SK-N-SH (cell line): ENCODE data around the gene DYRK1A. TPM values are rescaled to one million over a fixed set of nuclear protein-coding genes. Genes with fewer than 3 reads are reported as not detected.
A peak's percentile ranks its signal among the peaks of the same experiment; 100 is the strongest.

ENCODE experiments used
- CTCF ChIA-PET: fragments of 300-600, 350-600 bp; formaldehyde crosslinking; extraction: SDS; loops from one replicate; lab custom pipeline; 2021; lab: Yijun Ruan, JAX
- POLR2A ChIA-PET: fragments of 350-600 bp; sonication (Branson Sonifier 250); formaldehyde crosslinking; extraction: SDS; loops from one replicate; lab custom pipeline; 2020; ENCODE audit warnings: antibody characterized with exemption, inconsistent platforms; lab: Yijun Ruan, JAX
- DNase-seq: peaks from one replicate; pipeline ENCODE4 v3.0.0; 2012
- H2AFZ ChIP-seq: fragments of 200-600 bp; sonication (generic); 2 replicates; pipeline ENCODE4 v1.8.1; 2016; ENCODE audit warnings: antibody characterized with exemption, mild to moderate bottlenecking, low read depth
- H3F3A ChIP-seq: fragments of 200-600 bp; sonication (generic); replicated peaks from 2 replicates; pipeline ENCODE3; 2016; ENCODE audit warnings: antibody characterized with exemption, mild to moderate bottlenecking; ENCODE audit not compliant: insufficient read depth
- H3K27ac ChIP-seq, 2 experiments: fragments of 200-500 bp in 1 of 2; fragments of 200-600 bp in 1 of 2; sonication (Bioruptor generic) in 1 of 2; sonication (generic), shearing (Covaris generic) in 1 of 2; 2 replicates each; pipeline versions ENCODE4 v1.5.1 to v1.6.1; 2014 to 2016; ENCODE audit warnings: low read depth in 2 of 2, inconsistent platforms in 1 of 2, low read length in 1 of 2, mild to moderate bottlenecking in 1 of 2, mixed read lengths in 1 of 2
- H3K27me3 ChIP-seq: fragments of 200-600 bp; sonication (generic), shearing (Covaris generic); 2 replicates; pipeline ENCODE4 v1.6.1; 2016; ENCODE audit warnings: mixed run types; ENCODE audit not compliant: insufficient read depth
- H3K36me3 ChIP-seq, 2 experiments: fragments of 200-500 bp in 1 of 2; fragments of 200-600 bp in 1 of 2; sonication (Bioruptor generic) in 1 of 2; sonication (generic) in 1 of 2; replicated peaks in 1 of 2; 2 replicates each; pipeline versions ENCODE3 to v1.5.1; 2014 to 2016; ENCODE audit warnings: low read length in 1 of 2, mild to moderate bottlenecking in 1 of 2; ENCODE audit not compliant: insufficient read depth in 2 of 2, control insufficient read depth in 1 of 2
- H3K4me1 ChIP-seq, 2 experiments: fragments of 200-500 bp in 1 of 2; fragments of 200-600 bp in 1 of 2; sonication (Bioruptor generic) in 1 of 2; sonication (generic), shearing (Covaris generic) in 1 of 2; 2 replicates each; pipeline versions ENCODE4 v1.5.1 to v1.6.1; 2014 to 2016; ENCODE audit warnings: low read depth in 1 of 2, low read length in 1 of 2, mixed run types in 1 of 2; ENCODE audit not compliant: insufficient read depth in 2 of 2, control insufficient read depth in 1 of 2
- H3K4me2 ChIP-seq: fragments of 200-600 bp; sonication (generic), shearing (Covaris generic); 2 replicates; pipeline ENCODE4 v1.6.1; 2017; ENCODE audit warnings: mixed run types
- H3K4me3 ChIP-seq, 2 experiments: fragments of 200-500 bp in 1 of 2; fragments of 200-600 bp in 1 of 2; sonication (Bioruptor generic) in 1 of 2; sonication (generic), shearing (Covaris generic) in 1 of 2; 2 replicates each; pipeline versions ENCODE4 v1.5.1 to v1.8.1; 2014 to 2016; ENCODE audit warnings: low read depth in 2 of 2, inconsistent platforms in 1 of 2, low read length in 1 of 2, mild to moderate bottlenecking in 1 of 2, mixed read lengths in 1 of 2, moderate library complexity in 1 of 2
- H3K79me2 ChIP-seq: fragments of 200-600 bp; sonication (generic); 2 replicates; pipeline ENCODE4 v1.8.1; 2017; ENCODE audit warnings: mild to moderate bottlenecking; ENCODE audit not compliant: insufficient read depth
- H3K9ac ChIP-seq: fragments of 200-600 bp; sonication (generic); 2 replicates; pipeline ENCODE4 v1.6.1; 2017; ENCODE audit warnings: mixed run types
- H3K9me2 ChIP-seq: fragments of 200-600 bp; sonication (generic); 2 replicates; pipeline ENCODE4 v1.6.1; 2017; ENCODE audit warnings: mixed run types
- H3K9me3 ChIP-seq: fragments of 200-600 bp; sonication (generic); 2 replicates; pipeline ENCODE4 v1.6.1; 2017; ENCODE audit warnings: mixed run types, mild to moderate bottlenecking, moderate library complexity
- H4K20me1 ChIP-seq: fragments of 200-600 bp; sonication (generic); 2 replicates; pipeline ENCODE4 v1.6.1; 2017; ENCODE audit warnings: mild to moderate bottlenecking, mixed run types; ENCODE audit not compliant: insufficient read depth
- CHD2 ChIP-seq: fragments of 150-350 bp; IDR thresholded peaks from 2 replicates; pipeline ENCODE4 v1.6.1; 2018; ENCODE audit warnings: low read length; ENCODE audit not compliant: partially characterized antibody
- EP300 ChIP-seq, 2 experiments: IDR thresholded peaks; 2 replicates each; pipeline versions ENCODE4 v1.4.0 to v1.6.1; 2012; ENCODE audit warnings: borderline replicate concordance in 1 of 2, low read depth in 1 of 2, low read length in 1 of 2
- EZH2phosphoT487 ChIP-seq: fragments of 200-600 bp; sonication (generic); IDR thresholded peaks from 2 replicates; pipeline ENCODE4 v1.6.1; 2017; ENCODE audit warnings: low read depth, mixed run types, mild to moderate bottlenecking, antibody characterized with exemption, moderate library complexity, borderline replicate concordance
- FOXJ3 ChIP-seq: sonication (generic); formaldehyde crosslinking; IDR thresholded peaks from 2 replicates; pipeline ENCODE4 v1.5.1; 2020; ENCODE audit warnings: mild to moderate bottlenecking, missing genetic modification reagents
- GABPA ChIP-seq: IDR thresholded peaks from 2 replicates; pipeline ENCODE4 v1.4.0; 2012; ENCODE audit warnings: low read depth, mild to moderate bottlenecking
- IRF3 ChIP-seq: fragments of 150-350 bp; IDR thresholded peaks from 2 replicates; pipeline ENCODE4 v1.6.1; 2016; ENCODE audit warnings: mild to moderate bottlenecking, low read depth, low read length
- MAX ChIP-seq: IDR thresholded peaks from 2 replicates; pipeline ENCODE4 v1.4.0; 2012; ENCODE audit warnings: low read depth
- MEF2A ChIP-seq: IDR thresholded peaks from 2 replicates; pipeline ENCODE4 v1.4.0; 2012; ENCODE audit warnings: low read depth, borderline replicate concordance
- MXI1 ChIP-seq: IDR thresholded peaks from 2 replicates; pipeline ENCODE4 v1.6.1; 2012; ENCODE audit warnings: mild to moderate bottlenecking, low read depth, low read length, improper control_type of control experiment
- NFIC ChIP-seq: IDR thresholded peaks from 2 replicates; pipeline ENCODE4 v1.4.0; 2012; ENCODE audit warnings: borderline replicate concordance
- NRF1 ChIP-seq: IDR thresholded peaks from 2 replicates; pipeline ENCODE4 v1.6.1; 2012; ENCODE audit warnings: low read depth, mild to moderate bottlenecking, low read length
- POLR2AphosphoS5 ChIP-seq: IDR thresholded peaks from 2 replicates; pipeline ENCODE4 v1.6.1; 2012; ENCODE audit warnings: low read depth, low read length
- RAD21 ChIP-seq: IDR thresholded peaks from 2 replicates; pipeline ENCODE4 v1.6.1; 2012; ENCODE audit warnings: mild to moderate bottlenecking, low read length
- RCOR1 ChIP-seq: fragments of 150-350 bp; IDR thresholded peaks from 2 replicates; pipeline ENCODE4 v1.6.1; 2017; ENCODE audit warnings: antibody characterized with exemption, low read length
- RFX5 ChIP-seq: IDR thresholded peaks from 2 replicates; pipeline ENCODE4 v1.6.1; 2012; ENCODE audit warnings: mild to moderate bottlenecking, improper control_type of control experiment, low read length
- SIN3A ChIP-seq: IDR thresholded peaks from 2 replicates; pipeline ENCODE4 v1.6.1; 2012; ENCODE audit warnings: low read depth, mild to moderate bottlenecking, low read length, moderate library complexity, borderline replicate concordance
- TEAD4 ChIP-seq: IDR thresholded peaks from 2 replicates; pipeline ENCODE4 v1.4.0; 2012; ENCODE audit warnings: mild to moderate bottlenecking, borderline replicate concordance; ENCODE audit not compliant: insufficient read depth
- USF1 ChIP-seq: IDR thresholded peaks from 2 replicates; pipeline ENCODE4 v1.4.0; 2012; ENCODE audit warnings: low read depth, borderline replicate concordance
- ZBTB33 ChIP-seq: IDR thresholded peaks from 2 replicates; pipeline ENCODE4 v1.4.0; 2012; ENCODE audit warnings: low read depth, borderline replicate concordance
- WGBS: methylation state at CpG from one replicate; pipeline ENCODE4 v1.1.6; 2017; ENCODE audit warnings: low lambda C conversion rate; 5-methylcytosine and 5-hydroxymethylcytosine counted together
- polyA plus RNA-seq, 3 experiments: library from polyadenylated mRNA; depleted of rRNA; stranded (reverse); fragments of >200 nt; gene quantifications; 2 replicates each; pipeline ENCODE4 v1.2.3, GENCODE V29; 2012

The DYRK1A gene
- polyA plus RNA-seq, 1 of the 3 experiments (the other 2 are of a cell fraction), result 19.3 TPM

- TF ChIP-seq MAX (no peak), FOXJ3 (no peak), RCOR1 (no peak), CHD2 (no peak), RAD21 (no peak), TEAD4 (no peak), POLR2AphosphoS5 (no peak), RFX5 (no peak)
Observed at GRCh38 chr21:37407719-37408420, 41.3 kb downstream of the DYRK1A start (continued).

GRCh38 chr21:37408464-37409193 lies 42.1 kb downstream of the DYRK1A start:
- no peak for TF ChIP-seq SIN3A
- TF ChIP-seq RAD21, result no peak
- 97% methylated on average over 2 of the region's 2 CpGs for WGBS
- H3K4me3 ChIP-seq, result no peak overlapping the region
- no peak overlapping the region for H2AFZ ChIP-seq
- ChIA-PET POLR2A (no interaction called here), CTCF (no interaction called here)
- H3K27me3 ChIP-seq, result no peaks in the 10 kb centered on the region
- peaks cover 21% of the 10 kb centered on the region for H3F3A ChIP-seq
- H3K9me3 ChIP-seq, result no peaks in the 10 kb centered on the region
- peaks cover 0 to 3% of the 10 kb centered on the region in 2 experiments for H3K36me3 ChIP-seq
- H4K20me1 ChIP-seq, result peaks cover 95% of the 10 kb centered on the region
- no peaks in the 10 kb centered on the region for H3K9me2 ChIP-seq
- H3K4me2 ChIP-seq, result no peak overlapping the region
- no peak for DNase-seq
- H3K79me2 ChIP-seq, result peaks cover 98% of the 10 kb centered on the region
- H3K27ac ChIP-seq, result peak overlapping the region in 1 of 2 experiments; percentile 34; a peak in 1 of 4 replicates
- peaks cover 10 to 29% of the 10 kb centered on the region in 2 experiments for H3K4me1 ChIP-seq
- no peak overlapping the region for H3K9ac ChIP-seq

- CTCF ChIA-PET, result interaction anchor here (0.6 kb wide), 1 partner anchor 13 kb away, joined by 3 read pairs; no protein-coding TSS in a partner anchor
- Histone ChIP-seq H3K27ac (no peak overlapping the region), H4K20me1 (peaks cover 94% of the 10 kb centered on the region), H3K9ac (no peak overlapping the region), H3K4me3 (no peak overlapping the region), H3K79me2 (peaks cover 98% of the 10 kb centered on the region), H3K4me1 (peaks cover 10 to 31% of the 10 kb centered on the region in 2 experiments), H3K36me3 (peaks cover 0 to 3% of the 10 kb centered on the region in 2 experiments), H2AFZ (no peak overlapping the region), H3K27me3 (no peaks in the 10 kb centered on the region), H3K9me3 (no peaks in the 10 kb centered on the region), H3K9me2 (no peaks in the 10 kb centered on the region), H3K4me2 (no peak overlapping the region), H3F3A (peaks cover 21% of the 10 kb centered on the region)
- TF ChIP-seq NRF1 (no peak), FOXJ3 (no peak), GABPA (no peak), CHD2 (no peak), POLR2AphosphoS5 (no peak), SIN3A (no peak), EZH2phosphoT487 (no peak), MXI1 (no peak), IRF3 (no peak), EP300 (IDR thresholded peaks at IDR 0.05; ENCODE audit: borderline replicate concordance in 1 of 2, low read depth in 1 of 2, low read length in 1 of 2) (no peak), MAX (no peak), RAD21 (no peak), USF1 (no peak), MEF2A (no peak), NFIC (no peak), ZBTB33 (no peak)
- WGBS, result 99% methylated on average over 9 of the region's 9 CpGs
- POLR2A ChIA-PET, result no interaction called here
- no peak for DNase-seq
Observed at GRCh38 chr21:37410639-37411038, 44.1 kb downstream of the DYRK1A start.
